Transverse colon (tissue), 4 donors: ENCODE results near the gene SLC16A3. TPM values are rescaled to one million over a fixed set of nuclear protein-coding genes. Genes with fewer than 3 reads are reported as not detected.

Experiments
- DNase-seq: peaks from one replicate; pipeline ENCODE4 v3.0.0-alpha.2; 2019
- H3K27ac ChIP-seq, 4 donors: fragments of 200-600 bp; sonication (generic); 2 replicates each; pipeline ENCODE4 v1.5.1; 2016 to 2018; ENCODE audit warnings: inconsistent platforms in 4 of 4
- H3K27me3 ChIP-seq: fragments of 200-600 bp; sonication (generic); 2 replicates; pipeline ENCODE4 v1.5.1; 2017; ENCODE audit warnings: inconsistent platforms
- H3K36me3 ChIP-seq, 4 donors: fragments of 200-600 bp; sonication (generic); 2 replicates each; pipeline ENCODE4 v1.5.1; 2017 to 2019; ENCODE audit warnings: inconsistent platforms in 4 of 4
- H3K4me1 ChIP-seq, 4 donors: fragments of 200-600 bp; sonication (generic); 2 replicates each; pipeline ENCODE4 v1.5.1; 2017 to 2020; ENCODE audit warnings: inconsistent platforms in 4 of 4
- H3K4me3 ChIP-seq, 4 donors: fragments of 200-600 bp; sonication (generic); 1 replicate in 1 of 4; 2 replicates in 3 of 4; pipeline versions ENCODE4 v1.5.1 to v1.6.1; 2017 to 2019; ENCODE audit warnings: inconsistent platforms in 4 of 4
- H3K9me3 ChIP-seq, 2 donors: fragments of 200-600 bp; sonication (generic); 2 replicates each; pipeline ENCODE4 v1.5.1; 2017 to 2019; ENCODE audit warnings: inconsistent platforms in 2 of 2
- EP300 ChIP-seq: sonication (generic); formaldehyde crosslinking; IDR thresholded peaks from one replicate; pipeline ENCODE4 v1.6.1; 2017; ENCODE audit warnings: antibody characterized with exemption, low read depth
- POLR2A ChIP-seq: fragments of 450-650 bp; IDR thresholded peaks from one replicate; pipeline ENCODE4 v1.6.1; 2016; ENCODE audit warnings: antibody characterized with exemption, mild to moderate bottlenecking, moderate library complexity
- POLR2AphosphoS5 ChIP-seq, 3 donors: sonication (generic); formaldehyde crosslinking; IDR thresholded peaks; one replicate each; pipeline ENCODE4 v1.6.1; 2016; ENCODE audit warnings: antibody characterized with exemption in 3 of 3
- WGBS, 2 donors: methylation state at CpG; one replicate each; pipeline ENCODE4 v1.1.5; 2018; ENCODE audit warnings: low coverage in 1 of 2; 5-methylcytosine and 5-hydroxymethylcytosine counted together
- in situ Hi-C, 4 donors: fragments of 200-750 bp; cut with MboI; loops; one replicate each; pipeline versions ENCODE4 v1.15.0 to v1.15.1; 2017; ENCODE audit warnings: low sequenced_read_pairs in 3 of 4, low pct_ligation_motif_present in 1 of 4, low pct_unique_long_range_greater_than_20kb in 1 of 4
- intact Hi-C: fragments of 100-400 bp; cut with DNase I; formaldehyde crosslinking; loops from one replicate; pipeline ENCODE4 v1.15.1; 2023; ENCODE audit warnings: low total_unique reads
- total RNA-seq, 4 donors: library from RNA; depleted of rRNA; stranded (reverse); fragments of >200 nt; gene quantifications; one replicate each; pipeline ENCODE4 v1.1.0, GENCODE V29; 2016
- TF ChIP-seq, protein P1 (sequence below), 5 experiments: fragments of 200-600 bp in 3 of 5; fragments of 450-650 bp in 2 of 5; sonication (generic) in 3 of 5; IDR thresholded peaks; 1 replicate in 2 of 5; 2 replicates in 3 of 5; pipeline ENCODE4 v1.5.1; 2016 to 2017; ENCODE audit warnings: antibody characterized with exemption in 5 of 5, inconsistent platforms in 3 of 5, mild to moderate bottlenecking in 2 of 5, moderate library complexity in 1 of 5

The SLC16A3 gene
- total RNA-seq = 100 to 1,000 TPM in 1 of 4 donors, 10 to 100 TPM in 3; 11.5 to 105 (median 48.9) TPM

- peak within 1 kb of the TSS; percentile 90 to 95 (median 92) for H3K27ac ChIP-seq
- 7% methylated on average over 29 of the region's 105 CpGs; no CpG with 5 or more reads in 1 of the 2 donors for WGBS, 2 donors
- intact Hi-C loops (no loop called here), in situ Hi-C loops (no loop called here)
- peak; percentile 78 for DNase-seq
- TF ChIP-seq POLR2A = peak; percentile 32
- TF ChIP-seq EP300 = no peak
- peak; percentile 5 to 90 (median 16) for TF ChIP-seq POLR2AphosphoS5 (IDR thresholded peaks at IDR 0.05)
- TF ChIP-seq, protein P1, sequence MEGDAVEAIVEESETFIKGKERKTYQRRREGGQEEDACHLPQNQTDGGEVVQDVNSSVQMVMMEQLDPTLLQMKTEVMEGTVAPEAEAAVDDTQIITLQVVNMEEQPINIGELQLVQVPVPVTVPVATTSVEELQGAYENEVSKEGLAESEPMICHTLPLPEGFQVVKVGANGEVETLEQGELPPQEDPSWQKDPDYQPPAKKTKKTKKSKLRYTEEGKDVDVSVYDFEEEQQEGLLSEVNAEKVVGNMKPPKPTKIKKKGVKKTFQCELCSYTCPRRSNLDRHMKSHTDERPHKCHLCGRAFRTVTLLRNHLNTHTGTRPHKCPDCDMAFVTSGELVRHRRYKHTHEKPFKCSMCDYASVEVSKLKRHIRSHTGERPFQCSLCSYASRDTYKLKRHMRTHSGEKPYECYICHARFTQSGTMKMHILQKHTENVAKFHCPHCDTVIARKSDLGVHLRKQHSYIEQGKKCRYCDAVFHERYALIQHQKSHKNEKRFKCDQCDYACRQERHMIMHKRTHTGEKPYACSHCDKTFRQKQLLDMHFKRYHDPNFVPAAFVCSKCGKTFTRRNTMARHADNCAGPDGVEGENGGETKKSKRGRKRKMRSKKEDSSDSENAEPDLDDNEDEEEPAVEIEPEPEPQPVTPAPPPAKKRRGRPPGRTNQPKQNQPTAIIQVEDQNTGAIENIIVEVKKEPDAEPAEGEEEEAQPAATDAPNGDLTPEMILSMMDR (IDR thresholded peaks at IDR 0.05) = no peak
- H3K9me3 ChIP-seq = no peaks in the 10 kb centered on the region
- no peaks in the 10 kb centered on the region for H3K27me3 ChIP-seq
- no peaks in the 10 kb centered on the region for H3K36me3 ChIP-seq
- H3K4me1 ChIP-seq = peaks cover 21 to 47% (median 44%) of the 10 kb centered on the region in 4 donors
- peak within 1 kb of the TSS; percentile 54 to 94 (median 69) for H3K4me3 ChIP-seq
Observed at GRCh38 chr17:82228842-82229697, at the start of gene SLC16A3. SLC16A3 (plus strand) TSS chr17:82229042; CDS start chr17:82236009, 6,967 bp downstream.

DNA sequence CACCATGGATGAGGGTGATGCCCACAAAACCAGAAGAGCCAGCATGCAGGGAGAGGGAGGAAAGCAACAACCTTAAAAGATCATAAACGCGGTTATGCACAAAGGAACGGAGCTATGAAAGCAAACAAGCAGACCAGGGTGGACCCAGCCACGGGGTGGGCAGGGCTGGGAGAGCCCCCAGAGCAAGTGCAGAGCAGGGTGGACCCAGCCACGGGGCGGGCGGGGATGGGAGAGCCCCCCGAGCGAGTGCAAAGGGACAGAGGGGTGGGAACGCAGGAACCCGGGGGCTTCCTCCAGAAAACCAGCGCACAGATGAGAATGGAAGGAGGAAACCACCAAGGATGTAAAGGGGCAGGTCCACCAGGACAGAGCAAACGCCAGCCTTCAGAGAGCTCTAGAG, 49.4 kb upstream of the SLC16A3 start:
- no peaks in the 10 kb centered on the region for H3K4me1 ChIP-seq
- intact Hi-C loops = no loop called here
- no peaks in the 10 kb centered on the region for H3K27me3 ChIP-seq
- peak overlapping the region in 1 of 4 donors; percentile 3 for H3K27ac ChIP-seq
- no peak overlapping the region for H3K4me3 ChIP-seq
- 89 to 92% methylated on average over 6 to 13 of the region's 13 CpGs for whole genome bisulfite sequencing, 2 donors
- H3K36me3 ChIP-seq = peaks cover 0 to 11% (median 3%) of the 10 kb centered on the region in 4 donors
- no peak for TF ChIP-seq POLR2A
- TF ChIP-seq EP300 = no peak
- no peak for TF ChIP-seq POLR2AphosphoS5 (IDR thresholded peaks at IDR 0.05)
- TF ChIP-seq, protein P1 (IDR thresholded peaks at IDR 0.05) = no peak
- in situ Hi-C loops = no loop called here
- DNase-seq = no peak
- no peaks in the 10 kb centered on the region for H3K9me3 ChIP-seq

DNA sequence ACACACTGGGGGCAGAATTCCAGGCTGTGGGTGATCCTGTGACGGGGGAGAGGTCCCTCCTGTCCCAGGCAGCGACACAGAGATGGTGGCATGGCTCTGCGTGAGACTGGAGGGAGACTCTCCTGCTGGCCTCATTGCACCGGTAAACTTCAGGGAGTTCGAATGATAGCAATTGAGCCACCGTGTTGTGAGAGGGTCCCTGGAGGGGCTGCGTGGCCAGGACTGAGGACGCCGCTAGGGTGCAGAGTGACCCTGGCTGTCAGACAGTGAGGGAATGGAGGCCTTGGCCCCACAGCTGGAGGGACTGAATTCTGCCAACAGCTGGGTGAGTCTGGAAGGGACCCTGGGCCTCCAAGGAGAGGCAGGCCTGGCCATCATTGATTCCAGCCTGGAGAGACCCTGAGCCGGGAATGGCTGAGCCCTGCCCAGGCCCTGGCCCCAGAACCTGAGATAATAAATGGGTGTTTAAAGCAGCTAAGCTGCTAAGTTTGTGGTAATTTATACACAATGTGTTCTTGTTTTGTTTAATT, 48.8 kb upstream of the SLC16A3 start:
- DNase-seq = no peak
- Histone ChIP-seq H3K9me3 (no peaks in the 10 kb centered on the region), H3K4me3 (no peak overlapping the region), H3K36me3 (peaks cover 0 to 11% (median 5%) of the 10 kb centered on the region in 4 donors), H3K27ac (peak overlapping the region in 1 of 4 donors; percentile 3), H3K4me1 (no peaks in the 10 kb centered on the region), H3K27me3 (no peaks in the 10 kb centered on the region)
- 95% methylated on average over 4 to 10 of the region's 10 CpGs for WGBS, 2 donors
- intact Hi-C loops = no loop called here
- in situ Hi-C loops = no loop called here
- TF ChIP-seq POLR2AphosphoS5 (IDR thresholded peaks at IDR 0.05) (no peak), EP300 (no peak), POLR2A (no peak)
- TF ChIP-seq, protein P1 (IDR thresholded peaks at IDR 0.05) = no peak

GRCh38 chr17:82180776-82181528, 47.9 kb upstream of the SLC16A3 start:
- Histone ChIP-seq H3K27me3 (no peaks in the 10 kb centered on the region), H3K4me1 (no peaks in the 10 kb centered on the region), H3K27ac (no peak overlapping the region), H3K4me3 (no peak overlapping the region), H3K9me3 (no peaks in the 10 kb centered on the region), H3K36me3 (peaks cover 0 to 11% (median 5%) of the 10 kb centered on the region in 4 donors)
- no peak for DNase-seq
- intact Hi-C loops = no loop called here
- no peak for TF ChIP-seq POLR2A
- TF ChIP-seq POLR2AphosphoS5 (IDR thresholded peaks at IDR 0.05) = no peak
- TF ChIP-seq, protein P1 (IDR thresholded peaks at IDR 0.05) = no peak
- TF ChIP-seq EP300 = no peak
- WGBS, 2 donors = 88 to 96% methylated on average over 4 to 31 of the region's 31 CpGs
- in situ Hi-C loops = no loop called here
